A673 (cell line): ENCODE measurements around the gene CEBPA.

Experiments
- CTCF ChIP-seq: fragments of 300-800, 200-600 bp; sonication (generic); conservative IDR thresholded peaks from 2 replicates; pipeline ENCODE4 v1.5.1; 2017; ENCODE audit warnings: low read depth, mild to moderate bottlenecking, antibody characterized with exemption, low read length, moderate library complexity, mixed read lengths
- EZH2 ChIP-seq: fragments of 200-600 bp; sonication (generic); IDR thresholded peaks from 2 replicates; pipeline ENCODE4 v1.6.1; 2017; ENCODE audit warnings: borderline replicate concordance, low read depth, mild to moderate bottlenecking, mixed read lengths, antibody characterized with exemption, low read length; ENCODE audit not compliant: poor library complexity, severe bottlenecking

GRCh38 chr19:33259539-33259938 is 42.8 kb downstream of the CEBPA start:
- TF ChIP-seq CTCF = no peak
- TF ChIP-seq EZH2 = no peak
